Erythroblast (primary cell): ENCODE measurements around the gene USP40.

Source experiments
- DNase-seq, 2 experiments: peaks; one replicate each; lab custom pipeline; 2025; lab: John Stamatoyannopoulos, UW
- GATA1 ChIP-seq: IDR thresholded peaks from 2 replicates; pipeline ENCODE4 v1.6.1; 2011; ENCODE audit warnings: low read depth, mild to moderate bottlenecking, control low read depth, low read length, moderate library complexity
- POLR2A ChIP-seq: IDR thresholded peaks from 2 replicates; pipeline ENCODE4 v1.6.1; 2011; ENCODE audit warnings: mild to moderate bottlenecking, low read length

Gene USP40

GRCh38 chr2:233572468-233572867, 5.9 kb upstream of the USP40 start:
- no peak for TF ChIP-seq POLR2A
- DNase-seq: no peak

- no peak for DNase-seq
- no peak for TF ChIP-seq GATA1
- no peak for TF ChIP-seq POLR2A
These were observed 4.9 kb upstream of the USP40 start for GRCh38 chr2:233571462-233571861.

- DNase-seq: no peak
- TF ChIP-seq GATA1: no peak
- no peak for TF ChIP-seq POLR2A
These were observed 4.4 kb upstream of the USP40 start for GRCh38 chr2:233571001-233571400.

- TF ChIP-seq POLR2A (no peak), GATA1 (no peak)
- no peak for DNase-seq
These were observed 869 bp downstream of the USP40 start for GRCh38 chr2:233565685-233566140.

GRCh38 chr2:233563663-233564430, 2.7 kb downstream of the USP40 start:
- DNase-seq: no peak
- no peak for TF ChIP-seq POLR2A
- no peak for TF ChIP-seq GATA1

- TF ChIP-seq POLR2A (no peak), GATA1 (no peak)
- DNase-seq: peak in 1 of 2 experiments; percentile 3
These were observed 9.5 kb downstream of the USP40 start for GRCh38 chr2:233556881-233557736.

- no peak for DNase-seq
- TF ChIP-seq POLR2A (no peak), GATA1 (no peak)
These were observed 13.2 kb downstream of the USP40 start for GRCh38 chr2:233553366-233553765.

GRCh38 chr2:233551491-233551890, 15.1 kb downstream of the USP40 start:
- TF ChIP-seq POLR2A (no peak), GATA1 (no peak)
- no peak for DNase-seq

- TF ChIP-seq GATA1 (no peak), POLR2A (no peak)
- no peak for DNase-seq
These were observed 19.8 kb downstream of the USP40 start for GRCh38 chr2:233546774-233547173.

- DNase-seq: no peak
- TF ChIP-seq GATA1 (no peak), POLR2A (no peak)
These were observed 20.5 kb downstream of the USP40 start for GRCh38 chr2:233546101-233546500.

- TF ChIP-seq GATA1 (no peak), POLR2A (no peak)
- no peak for DNase-seq
These were observed 22.4 kb downstream of the USP40 start for GRCh38 chr2:233544200-233544610.

GRCh38 chr2:233542507-233542906, 24.1 kb downstream of the USP40 start:
- no peak for DNase-seq
- TF ChIP-seq GATA1 (no peak), POLR2A (no peak)

- DNase-seq: no peak
- TF ChIP-seq POLR2A (no peak), GATA1 (no peak)
These were observed 27.8 kb downstream of the USP40 start for GRCh38 chr2:233538741-233539140.

- DNase-seq: no peak
- TF ChIP-seq GATA1 (no peak), POLR2A (no peak)
These were observed 31.3 kb downstream of the USP40 start for GRCh38 chr2:233535271-233535670.
